Panc1 (cell line): ENCODE results near the gene AADAC. TPM values are rescaled to one million over a fixed set of nuclear protein-coding genes. Genes with fewer than 3 reads are reported as not detected.

Experiments used
- ATAC-seq: fragments of 200-7000 bp; cut with Tn5 transposase; 2 replicates; pipeline ENCODE4 v1.9.1; 2020; ENCODE audit warnings: mild to moderate bottlenecking, moderate library complexity
- BruUV-seq: library from RNA; stranded (reverse); fragments of 400-500 nt; replicated peaks from 2 replicates; lab custom pipeline; 2021; lab: Mats Ljungman, UMichigan
- CTCF ChIA-PET: fragments of 300-600 bp; sonication (Branson Sonifier 250); formaldehyde crosslinking; loops from one replicate; lab custom pipeline; 2022; ENCODE audit warnings: antibody characterized with exemption; lab: Charles Lee
- POLR2A ChIA-PET: fragments of 300-600 bp; sonication (Branson Sonifier 250); formaldehyde crosslinking; loops from one replicate; lab custom pipeline; 2022; ENCODE audit warnings: antibody characterized with exemption; lab: Charles Lee
- DNase-seq: peaks from one replicate; pipeline ENCODE4 v3.0.0-alpha.2; 2010; ENCODE audit warnings: low read depth, low spot score
- H3K27ac ChIP-seq: 2 replicates; pipeline ENCODE4 v1.5.1; 2011; ENCODE audit warnings: mild to moderate bottlenecking, low read length, inconsistent platforms
- H3K27me3 ChIP-seq: fragments of 200-500 bp; sonication (Bioruptor generic); 2 replicates; pipeline ENCODE4 v1.6.0; 2014; ENCODE audit warnings: low read length, inconsistent platforms; ENCODE audit not compliant: control insufficient read depth, insufficient read depth
- H3K36me3 ChIP-seq: fragments of 200-500 bp; sonication (Bioruptor generic); 2 replicates; pipeline ENCODE4 v1.5.1; 2014; ENCODE audit warnings: inconsistent platforms, mild to moderate bottlenecking, low read length, moderate library complexity; ENCODE audit not compliant: control insufficient read depth, insufficient read depth
- H3K4me1 ChIP-seq: 2 replicates; pipeline ENCODE4 v1.5.1; 2011; ENCODE audit warnings: inconsistent platforms, mild to moderate bottlenecking, low read length, moderate library complexity; ENCODE audit not compliant: control insufficient read depth, insufficient read depth
- H3K4me3 ChIP-seq, 2 experiments: 2 replicates each; pipeline ENCODE4 v1.5.1; 2011 to 2012; ENCODE audit warnings: low read depth in 2 of 2, low read length in 2 of 2, mild to moderate bottlenecking in 2 of 2, inconsistent platforms in 1 of 2, moderate library complexity in 1 of 2
- H3K9me3 ChIP-seq: fragments of 200-500 bp; sonication (Bioruptor generic); 2 replicates; pipeline ENCODE4 v1.5.1; 2014; ENCODE audit warnings: low read depth, mild to moderate bottlenecking, inconsistent platforms, low read length, moderate library complexity; ENCODE audit not compliant: control insufficient read depth, insufficient read depth
- POLR2AphosphoS5 ChIP-seq: IDR thresholded peaks from 2 replicates; pipeline ENCODE4 v1.6.1; 2012; ENCODE audit warnings: mild to moderate bottlenecking, low read depth, low read length, moderate library complexity
- SIN3A ChIP-seq: IDR thresholded peaks from 2 replicates; pipeline ENCODE4 v1.6.1; 2012; ENCODE audit warnings: low read depth, mild to moderate bottlenecking, low read length, moderate library complexity, borderline replicate concordance; ENCODE audit not compliant: insufficient read depth
- TCF7L2 ChIP-seq: IDR thresholded peaks from 2 replicates; pipeline ENCODE4 v1.6.1; 2011; ENCODE audit warnings: mild to moderate bottlenecking, low read depth, low read length, inconsistent platforms
- in situ Hi-C: cut with HindIII; loops from 2 replicates; pipeline ENCODE4 v1.10.0; 2016; ENCODE audit warnings: low sequenced_read_pairs, low pct_unique_long_range_greater_than_20kb
- intact Hi-C: fragments of 100-400 bp; cut with micrococcal nuclease; formaldehyde crosslinking; loops from one replicate; pipeline ENCODE4 v1.10.0; 2022; ENCODE audit not compliant: unreplicated experiment
- total RNA-seq: library from RNA; stranded (reverse); gene quantifications from one replicate; pipeline ENCODE4 v1.2.1, GENCODE V29; 2021; ENCODE audit not compliant: unreplicated experiment
- TF ChIP-seq, protein P1 (sequence below): fragments of 450-650 bp; IDR thresholded peaks from 2 replicates; pipeline ENCODE4 v1.5.1; 2017; ENCODE audit warnings: mild to moderate bottlenecking
- TF ChIP-seq, protein P2 (sequence below), 2 experiments: IDR thresholded peaks; 2 replicates each; pipeline ENCODE4 v1.6.1; 2011 to 2012; ENCODE audit warnings: low read depth in 2 of 2, control low read depth in 1 of 2, low read length in 1 of 2, mild to moderate bottlenecking in 1 of 2, moderate library complexity in 1 of 2; ENCODE audit not compliant: insufficient read depth in 1 of 2

The AADAC gene
- total RNA-seq, 1 experiment from 2014 or later = 0.26 TPM

DNA sequence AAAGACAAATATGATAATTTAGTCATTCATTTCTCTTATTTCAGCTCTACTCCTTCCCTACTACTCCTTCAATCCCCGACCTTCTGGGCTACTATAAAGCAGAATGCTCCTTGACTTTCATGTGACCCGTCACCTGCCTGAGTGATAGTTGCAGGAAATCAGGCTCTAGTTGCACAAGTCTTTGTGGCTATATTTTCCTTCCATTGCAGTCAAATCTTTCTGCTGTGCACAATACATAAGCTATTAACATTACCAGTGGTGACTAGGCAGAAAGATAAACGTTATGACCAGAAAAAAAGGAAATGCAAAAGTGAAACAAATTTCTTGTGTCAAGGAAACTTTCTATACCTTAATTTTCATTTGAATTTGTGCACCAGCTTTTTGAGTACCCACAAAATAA is 61.8 kb downstream of the AADAC start:
- H3K4me3 ChIP-seq = no peak overlapping the region
- H3K36me3 ChIP-seq = no peaks in the 10 kb centered on the region
- no peak for DNase-seq
- H3K27ac ChIP-seq = no peak overlapping the region
- H3K27me3 ChIP-seq = no peaks in the 10 kb centered on the region
- TF ChIP-seq, protein P1, sequence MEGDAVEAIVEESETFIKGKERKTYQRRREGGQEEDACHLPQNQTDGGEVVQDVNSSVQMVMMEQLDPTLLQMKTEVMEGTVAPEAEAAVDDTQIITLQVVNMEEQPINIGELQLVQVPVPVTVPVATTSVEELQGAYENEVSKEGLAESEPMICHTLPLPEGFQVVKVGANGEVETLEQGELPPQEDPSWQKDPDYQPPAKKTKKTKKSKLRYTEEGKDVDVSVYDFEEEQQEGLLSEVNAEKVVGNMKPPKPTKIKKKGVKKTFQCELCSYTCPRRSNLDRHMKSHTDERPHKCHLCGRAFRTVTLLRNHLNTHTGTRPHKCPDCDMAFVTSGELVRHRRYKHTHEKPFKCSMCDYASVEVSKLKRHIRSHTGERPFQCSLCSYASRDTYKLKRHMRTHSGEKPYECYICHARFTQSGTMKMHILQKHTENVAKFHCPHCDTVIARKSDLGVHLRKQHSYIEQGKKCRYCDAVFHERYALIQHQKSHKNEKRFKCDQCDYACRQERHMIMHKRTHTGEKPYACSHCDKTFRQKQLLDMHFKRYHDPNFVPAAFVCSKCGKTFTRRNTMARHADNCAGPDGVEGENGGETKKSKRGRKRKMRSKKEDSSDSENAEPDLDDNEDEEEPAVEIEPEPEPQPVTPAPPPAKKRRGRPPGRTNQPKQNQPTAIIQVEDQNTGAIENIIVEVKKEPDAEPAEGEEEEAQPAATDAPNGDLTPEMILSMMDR = no peak
- TF ChIP-seq POLR2AphosphoS5 = no peak
- no peak for TF ChIP-seq TCF7L2
- no peak for TF ChIP-seq SIN3A
- TF ChIP-seq, protein P2, sequence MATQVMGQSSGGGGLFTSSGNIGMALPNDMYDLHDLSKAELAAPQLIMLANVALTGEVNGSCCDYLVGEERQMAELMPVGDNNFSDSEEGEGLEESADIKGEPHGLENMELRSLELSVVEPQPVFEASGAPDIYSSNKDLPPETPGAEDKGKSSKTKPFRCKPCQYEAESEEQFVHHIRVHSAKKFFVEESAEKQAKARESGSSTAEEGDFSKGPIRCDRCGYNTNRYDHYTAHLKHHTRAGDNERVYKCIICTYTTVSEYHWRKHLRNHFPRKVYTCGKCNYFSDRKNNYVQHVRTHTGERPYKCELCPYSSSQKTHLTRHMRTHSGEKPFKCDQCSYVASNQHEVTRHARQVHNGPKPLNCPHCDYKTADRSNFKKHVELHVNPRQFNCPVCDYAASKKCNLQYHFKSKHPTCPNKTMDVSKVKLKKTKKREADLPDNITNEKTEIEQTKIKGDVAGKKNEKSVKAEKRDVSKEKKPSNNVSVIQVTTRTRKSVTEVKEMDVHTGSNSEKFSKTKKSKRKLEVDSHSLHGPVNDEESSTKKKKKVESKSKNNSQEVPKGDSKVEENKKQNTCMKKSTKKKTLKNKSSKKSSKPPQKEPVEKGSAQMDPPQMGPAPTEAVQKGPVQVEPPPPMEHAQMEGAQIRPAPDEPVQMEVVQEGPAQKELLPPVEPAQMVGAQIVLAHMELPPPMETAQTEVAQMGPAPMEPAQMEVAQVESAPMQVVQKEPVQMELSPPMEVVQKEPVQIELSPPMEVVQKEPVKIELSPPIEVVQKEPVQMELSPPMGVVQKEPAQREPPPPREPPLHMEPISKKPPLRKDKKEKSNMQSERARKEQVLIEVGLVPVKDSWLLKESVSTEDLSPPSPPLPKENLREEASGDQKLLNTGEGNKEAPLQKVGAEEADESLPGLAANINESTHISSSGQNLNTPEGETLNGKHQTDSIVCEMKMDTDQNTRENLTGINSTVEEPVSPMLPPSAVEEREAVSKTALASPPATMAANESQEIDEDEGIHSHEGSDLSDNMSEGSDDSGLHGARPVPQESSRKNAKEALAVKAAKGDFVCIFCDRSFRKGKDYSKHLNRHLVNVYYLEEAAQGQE (IDR thresholded peaks at IDR 0.05; ENCODE audit: insufficient read depth in 1 of 2, low read depth in 2 of 2, low read length in 1 of 2) = no peak
- no peak for ATAC-seq
- H3K4me1 ChIP-seq = no peaks in the 10 kb centered on the region
- H3K9me3 ChIP-seq = no peaks in the 10 kb centered on the region
- intact Hi-C loops (no loop called here), in situ Hi-C loops (no loop called here)
- no TSS peak for BruUV-seq
- ChIA-PET CTCF (no interaction called here), POLR2A (no interaction called here)

DNA sequence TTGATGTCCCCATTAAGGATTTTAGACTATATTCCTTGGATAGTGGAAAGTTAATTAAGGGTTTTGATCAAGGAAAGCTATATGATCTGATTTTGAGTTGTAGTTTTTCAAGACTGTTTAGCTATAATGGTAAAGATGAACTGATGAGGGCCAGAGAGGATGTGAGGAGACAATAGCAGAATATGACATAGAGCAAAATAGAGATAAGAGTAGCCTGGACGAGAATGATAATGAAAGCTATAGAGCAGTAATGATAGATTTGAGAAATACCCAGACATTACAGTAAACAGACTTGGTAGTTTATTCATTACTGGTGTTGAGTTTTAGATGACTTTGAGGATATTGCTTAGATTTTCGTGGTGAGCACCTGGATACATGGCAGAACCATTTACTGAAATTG is 63.4 kb downstream of the AADAC start:
- no peak overlapping the region for H3K4me3 ChIP-seq
- ChIA-PET CTCF (no interaction called here), POLR2A (no interaction called here)
- no peaks in the 10 kb centered on the region for H3K36me3 ChIP-seq
- H3K9me3 ChIP-seq = no peaks in the 10 kb centered on the region
- DNase-seq (no peak), ATAC-seq (no peak)
- BruUV-seq = no TSS peak
- in situ Hi-C loops (no loop called here), intact Hi-C loops (no loop called here)
- H3K27ac ChIP-seq = no peak overlapping the region
- no peaks in the 10 kb centered on the region for H3K27me3 ChIP-seq
- TF ChIP-seq, protein P2 (IDR thresholded peaks at IDR 0.05; ENCODE audit: insufficient read depth in 1 of 2, low read depth in 2 of 2, low read length in 1 of 2) = no peak
- TF ChIP-seq POLR2AphosphoS5 = no peak
- H3K4me1 ChIP-seq = no peaks in the 10 kb centered on the region

Other genes with a start within 250 kb of the AADAC start
- gene AADACL2, start 80.2 kb upstream of the AADAC start, total RNA-seq = not detected
- gene SUCNR1, start 59.5 kb downstream of the AADAC start, total RNA-seq = not detected